OCI-LY3 (cell line): ENCODE measurements around the gene IKZF5.

Experiments used
- EZH2phosphoT487 ChIP-seq: fragments of 200-600 bp; shearing (Covaris generic); IDR thresholded peaks from 2 replicates; pipeline ENCODE4 v1.6.1; 2018; ENCODE audit warnings: antibody characterized with exemption, mixed run types, low read depth
- TF ChIP-seq, protein P1 (sequence below): fragments of 200-600, 300-600 bp; sonication (generic); IDR thresholded peaks from 2 replicates; pipeline ENCODE4 v1.5.1; 2014; ENCODE audit warnings: antibody characterized with exemption, low read length, low read depth

DNA sequence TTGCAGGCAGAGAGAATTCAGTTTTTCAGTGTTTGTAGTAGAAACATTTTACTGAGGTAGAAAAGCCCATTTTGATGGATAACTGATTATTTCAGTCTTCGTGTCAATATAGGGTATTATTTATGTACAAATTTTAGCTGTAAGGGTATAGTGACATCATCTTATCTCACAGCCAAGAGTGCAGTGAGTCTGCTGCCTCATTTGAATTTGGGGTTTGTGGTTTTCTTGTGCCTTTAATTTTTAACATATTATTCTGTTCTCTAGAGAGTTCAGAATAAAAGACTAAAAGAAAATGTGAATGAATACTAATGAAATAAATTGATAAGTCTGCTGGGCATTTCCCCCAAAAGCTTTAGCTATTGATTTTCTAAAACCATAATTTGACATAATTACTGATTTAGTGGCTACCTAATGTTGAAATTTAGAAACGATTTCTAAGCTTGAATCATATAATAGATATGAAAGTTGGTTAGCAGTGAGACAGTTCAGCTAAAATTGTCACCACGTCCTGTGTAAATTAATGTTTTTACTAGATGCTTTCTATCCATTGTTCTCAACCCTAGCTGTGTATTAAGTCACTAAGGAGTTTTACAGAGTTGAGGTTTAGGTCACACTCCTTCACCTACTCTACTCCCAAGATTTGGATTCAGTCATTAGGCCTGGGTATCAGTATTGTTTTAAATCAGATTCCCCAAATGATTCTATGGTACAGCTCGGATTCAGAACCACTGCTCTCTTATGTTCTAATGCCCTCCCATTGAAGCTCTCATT is 37.6 kb upstream of the IKZF5 start:
- TF ChIP-seq, protein P1, sequence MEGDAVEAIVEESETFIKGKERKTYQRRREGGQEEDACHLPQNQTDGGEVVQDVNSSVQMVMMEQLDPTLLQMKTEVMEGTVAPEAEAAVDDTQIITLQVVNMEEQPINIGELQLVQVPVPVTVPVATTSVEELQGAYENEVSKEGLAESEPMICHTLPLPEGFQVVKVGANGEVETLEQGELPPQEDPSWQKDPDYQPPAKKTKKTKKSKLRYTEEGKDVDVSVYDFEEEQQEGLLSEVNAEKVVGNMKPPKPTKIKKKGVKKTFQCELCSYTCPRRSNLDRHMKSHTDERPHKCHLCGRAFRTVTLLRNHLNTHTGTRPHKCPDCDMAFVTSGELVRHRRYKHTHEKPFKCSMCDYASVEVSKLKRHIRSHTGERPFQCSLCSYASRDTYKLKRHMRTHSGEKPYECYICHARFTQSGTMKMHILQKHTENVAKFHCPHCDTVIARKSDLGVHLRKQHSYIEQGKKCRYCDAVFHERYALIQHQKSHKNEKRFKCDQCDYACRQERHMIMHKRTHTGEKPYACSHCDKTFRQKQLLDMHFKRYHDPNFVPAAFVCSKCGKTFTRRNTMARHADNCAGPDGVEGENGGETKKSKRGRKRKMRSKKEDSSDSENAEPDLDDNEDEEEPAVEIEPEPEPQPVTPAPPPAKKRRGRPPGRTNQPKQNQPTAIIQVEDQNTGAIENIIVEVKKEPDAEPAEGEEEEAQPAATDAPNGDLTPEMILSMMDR = no peak
- TF ChIP-seq EZH2phosphoT487 = no peak
